Keratinocyte (primary cell): ENCODE data around the gene IL19.

Source experiments
- CTCF ChIP-seq, 3 experiments: IDR thresholded peaks in 1 of 3; conservative IDR thresholded peaks in 1 of 3; optimal IDR thresholded peaks in 1 of 3; 2 replicates in 2 of 3; 3 replicates in 1 of 3; pipeline versions ENCODE3 to v1.5.1; 2011; ENCODE audit warnings: low read length in 3 of 3, mild to moderate bottlenecking in 3 of 3, moderate library complexity in 2 of 3, control low read depth in 1 of 3, inconsistent platforms in 1 of 3; ENCODE audit not compliant: insufficient read depth in 2 of 3; ENCODE audit errors: extremely low read depth in 1 of 3
- EZH2 ChIP-seq: IDR thresholded peaks from one replicate; pipeline ENCODE4 v1.6.1; 2012; ENCODE audit warnings: inconsistent platforms, mild to moderate bottlenecking, low read length, moderate library complexity

- TF ChIP-seq EZH2 (no peak), CTCF (optimal IDR thresholded peaks at IDR 0.05 in 1 of 3, IDR thresholded peaks at IDR 0.05 in 1 of 3, conservative IDR thresholded peaks at IDR 0.05 in 1 of 3; ENCODE audit: extremely low read depth in 1 of 3, insufficient read depth in 2 of 3, low read length in 3 of 3) (no peak)
Observed at GRCh38 chr1:206833801-206834200, 63.2 kb downstream of the IL19 start.
